ENCODE results near the gene PNPLA6.

GRCh38 chr19:7515110-7515644 is 20.3 kb upstream of the PNPLA6 start:
- no peak for TF ChIP-seq USF2 (IDR thresholded peaks at IDR 0.05; ENCODE audit: low read depth, low read length)
- TF ChIP-seq USF2 (CRISPR knock-in tag; IDR thresholded peaks at IDR 0.05; ENCODE audit: borderline replicate concordance), result no peak
- no peak for TF ChIP-seq CTCF (CRISPR knock-in tag; IDR thresholded peaks at IDR 0.05)

Measured in HepG2 (cell line).